Activated T-helper 1 cell treated with Interleukin-2 at 50 U/mL for 16 hours (primary cell): Measurements from ENCODE around the gene NME4.

ENCODE experiments used
- DNase-seq: peaks from one replicate; pipeline ENCODE4 v3.0.0-alpha.2; 2020; ENCODE audit warnings: low read depth

The NME4 gene

DNA sequence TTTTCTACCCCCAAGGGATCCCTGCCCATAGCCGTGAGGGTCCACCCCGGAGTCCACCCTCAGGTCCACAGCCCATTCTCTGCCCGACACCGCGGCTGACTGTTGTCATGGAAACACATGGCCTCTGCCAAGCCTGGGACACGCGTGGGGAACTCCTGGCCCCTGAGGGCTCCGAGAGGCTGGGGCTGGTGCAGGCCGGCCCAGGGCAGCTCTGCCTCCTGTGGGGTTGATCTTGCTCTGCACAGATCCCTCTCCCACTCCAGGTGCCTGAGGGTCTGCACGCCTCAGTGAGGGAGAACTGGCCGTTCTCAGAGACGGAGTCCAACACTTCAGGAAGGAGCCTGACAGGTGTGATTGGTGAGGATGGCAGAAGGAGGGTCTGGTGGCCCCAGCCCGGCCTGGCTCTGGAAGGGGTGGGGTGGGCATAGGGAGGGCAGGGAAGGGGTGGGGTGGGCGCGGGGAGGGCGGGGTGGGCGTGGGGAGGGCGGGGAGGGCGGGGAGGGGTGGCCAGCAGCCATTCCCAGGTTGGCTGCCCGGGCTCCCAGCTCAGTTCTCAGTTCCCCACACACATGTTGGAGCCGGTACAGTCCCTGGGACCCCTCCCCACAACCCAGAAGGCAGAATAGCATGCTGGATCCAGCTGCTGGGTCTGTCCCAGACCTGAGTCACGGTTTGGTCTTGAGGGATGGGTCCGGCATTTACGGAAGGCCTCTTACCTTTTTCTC, 33.1 kb upstream of the NME4 start:
- DNase-seq, result no peak

- no peak for DNase-seq
Observed at GRCh38 chr16:364595-365491, 32.2 kb upstream of the NME4 start.

GRCh38 chr16:366476-366875, 30.5 kb upstream of the NME4 start:
- DNase-seq, result no peak

DNA sequence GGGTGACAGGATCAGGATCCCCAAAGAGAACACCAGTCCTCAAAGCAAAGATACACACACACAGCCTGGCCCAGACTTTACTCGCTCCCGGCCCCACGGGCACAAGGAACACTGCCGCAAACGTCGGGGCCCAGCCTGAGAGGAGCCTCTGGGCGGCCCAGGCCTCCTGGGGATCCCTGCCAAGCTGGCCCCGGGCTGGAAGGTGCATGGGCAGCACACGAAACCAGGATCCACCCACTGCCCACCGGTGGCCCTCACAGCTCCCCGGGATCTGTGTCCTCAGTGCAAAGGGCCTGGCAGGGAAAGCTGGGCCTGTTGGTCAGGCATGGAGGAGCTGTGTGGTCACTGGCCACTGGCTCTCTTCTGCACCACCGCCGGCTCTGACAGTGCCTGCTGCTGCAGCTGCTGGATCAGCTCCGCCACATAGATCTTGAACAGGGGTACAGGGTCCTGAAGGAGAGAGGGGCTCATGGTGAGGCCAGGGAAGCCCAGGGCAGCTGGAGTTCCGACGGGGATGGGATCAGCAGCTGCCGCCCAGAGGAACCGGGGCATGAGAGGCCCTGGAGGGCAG, 29.6 kb upstream of the NME4 start:
- no peak for DNase-seq

DNA sequence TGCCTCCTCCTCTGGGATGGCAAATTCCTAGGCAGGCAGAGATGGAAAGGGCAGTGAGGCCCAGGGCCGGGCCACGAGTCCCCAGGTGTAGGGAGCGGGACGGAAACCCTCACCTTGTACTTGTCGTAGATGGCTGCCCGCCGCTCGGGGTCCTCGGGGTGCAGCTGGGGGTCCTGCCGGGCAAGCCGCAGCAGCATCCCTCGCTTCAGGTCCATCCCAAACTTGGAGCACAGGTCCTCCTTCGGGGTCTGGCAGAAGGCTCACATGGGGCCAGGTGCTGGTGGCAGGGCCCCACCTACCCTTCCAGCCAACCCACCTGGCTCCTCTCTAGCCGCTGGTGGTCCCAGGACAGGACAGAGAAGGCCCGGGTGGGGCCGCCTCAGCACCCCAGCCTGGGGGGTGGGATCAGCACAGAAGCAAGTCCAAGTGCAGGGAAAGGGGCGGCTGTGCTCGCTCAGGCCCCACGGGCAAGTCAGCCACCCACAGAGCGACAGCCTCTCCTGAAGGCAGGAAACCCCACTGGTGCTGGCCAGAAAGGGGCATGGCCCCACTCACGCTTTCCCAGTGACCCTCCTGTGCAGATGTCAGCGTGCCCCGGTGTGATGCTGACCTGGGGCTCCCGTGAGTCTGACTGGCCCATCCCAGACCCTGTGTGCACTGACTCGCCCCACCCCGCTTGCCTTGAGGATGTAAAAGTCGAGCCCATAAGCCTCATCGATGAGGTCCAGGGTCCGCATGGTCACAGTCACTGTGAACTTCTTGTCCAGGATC, 28.4 kb upstream of the NME4 start:
- DNase-seq, result no peak

DNA sequence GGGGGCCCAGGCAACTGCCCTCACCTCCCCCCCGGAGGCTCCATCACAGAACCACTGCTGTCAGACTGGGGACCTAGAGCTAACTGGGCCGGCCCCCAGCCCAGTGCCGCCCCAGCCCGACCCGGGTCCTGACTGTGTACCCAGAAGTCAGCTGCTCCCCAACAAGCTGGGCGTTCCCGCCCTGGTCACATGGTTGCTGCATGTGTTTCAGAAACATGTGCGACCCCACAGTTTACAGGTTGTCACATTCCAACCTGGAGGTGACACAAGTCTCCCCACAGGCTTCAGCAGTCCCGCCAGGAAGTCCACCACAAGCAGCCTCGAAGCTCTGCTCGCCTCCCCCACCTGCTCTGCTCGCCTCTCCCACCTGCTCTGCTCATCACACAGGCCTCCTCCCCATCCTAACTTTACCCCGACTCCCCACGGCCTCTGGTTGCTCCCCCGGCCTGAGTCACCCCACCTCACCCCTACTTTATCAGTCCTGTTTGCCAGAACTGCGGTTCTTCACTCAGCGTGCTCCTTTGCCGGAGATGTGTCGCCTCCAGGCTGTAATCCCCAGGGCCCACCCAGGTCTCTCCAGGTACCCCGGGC, 27.6 kb upstream of the NME4 start:
- no peak for DNase-seq

DNA sequence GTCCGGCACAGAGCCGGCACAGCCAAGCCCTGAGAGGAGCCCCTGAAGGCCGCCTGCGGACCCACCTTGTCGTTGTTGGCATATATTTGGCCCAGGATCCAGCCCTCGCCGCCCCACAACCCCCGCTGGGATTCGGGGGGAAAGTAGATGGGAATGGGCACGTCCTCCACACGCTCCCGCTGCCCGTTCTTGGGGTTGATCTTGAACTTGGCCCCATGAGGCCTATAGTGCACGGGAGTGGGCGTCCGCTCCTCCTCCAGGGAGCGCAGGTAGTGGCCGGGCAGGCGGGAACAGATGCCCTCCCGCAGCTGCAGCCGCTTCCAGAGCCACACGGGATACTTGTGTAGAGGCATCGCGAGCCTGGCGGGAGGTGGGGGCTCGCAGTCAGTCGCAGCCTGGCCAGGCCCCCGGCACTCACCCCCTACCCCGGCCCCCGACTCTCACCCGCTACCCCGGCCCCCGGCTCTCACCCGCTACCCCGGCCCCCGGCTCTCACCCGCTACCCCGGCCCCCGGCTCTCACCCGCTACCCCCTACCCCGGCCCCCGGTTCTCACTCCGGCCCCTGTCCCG, 27.0 kb upstream of the NME4 start:
- no peak for DNase-seq

GRCh38 chr16:370443-370842, 26.6 kb upstream of the NME4 start, which contains the start of gene MRPL28:
MRPL28 (minus strand) TSS chr16:370538; CDS start chr16:370218, 320 bp downstream.
- DNase-seq, result peak; percentile 86

DNA sequence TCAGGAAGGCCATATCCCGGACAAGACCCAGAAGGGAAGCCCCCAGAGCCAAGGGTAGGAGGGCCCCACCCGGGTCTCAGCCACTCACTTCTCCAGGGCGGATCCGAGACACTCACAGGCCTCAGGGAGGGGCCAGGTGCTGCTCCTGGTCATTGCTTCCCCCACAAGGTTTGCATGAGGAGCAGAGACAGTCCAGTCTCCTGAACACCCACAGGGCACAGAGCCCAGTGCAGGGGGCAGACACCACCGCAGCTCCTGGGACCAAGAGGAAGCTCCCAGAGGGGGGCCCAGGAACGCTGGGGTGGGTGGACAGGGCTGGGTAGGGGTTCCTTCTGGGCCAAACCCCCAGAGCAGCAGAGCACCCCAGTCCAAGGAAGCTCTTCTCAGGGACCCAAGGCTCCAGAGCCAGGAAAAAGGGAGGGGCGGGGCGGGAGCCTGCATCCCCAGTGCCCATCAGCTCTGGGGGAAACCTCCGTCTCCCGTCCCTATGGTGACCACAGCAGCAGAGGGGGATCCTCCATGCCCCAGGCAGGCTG, 26.0 kb upstream of the NME4 start:
- DNase-seq, result no peak

- no peak for DNase-seq
Observed at GRCh38 chr16:371515-372301, 25.3 kb upstream of the NME4 start.

DNA sequence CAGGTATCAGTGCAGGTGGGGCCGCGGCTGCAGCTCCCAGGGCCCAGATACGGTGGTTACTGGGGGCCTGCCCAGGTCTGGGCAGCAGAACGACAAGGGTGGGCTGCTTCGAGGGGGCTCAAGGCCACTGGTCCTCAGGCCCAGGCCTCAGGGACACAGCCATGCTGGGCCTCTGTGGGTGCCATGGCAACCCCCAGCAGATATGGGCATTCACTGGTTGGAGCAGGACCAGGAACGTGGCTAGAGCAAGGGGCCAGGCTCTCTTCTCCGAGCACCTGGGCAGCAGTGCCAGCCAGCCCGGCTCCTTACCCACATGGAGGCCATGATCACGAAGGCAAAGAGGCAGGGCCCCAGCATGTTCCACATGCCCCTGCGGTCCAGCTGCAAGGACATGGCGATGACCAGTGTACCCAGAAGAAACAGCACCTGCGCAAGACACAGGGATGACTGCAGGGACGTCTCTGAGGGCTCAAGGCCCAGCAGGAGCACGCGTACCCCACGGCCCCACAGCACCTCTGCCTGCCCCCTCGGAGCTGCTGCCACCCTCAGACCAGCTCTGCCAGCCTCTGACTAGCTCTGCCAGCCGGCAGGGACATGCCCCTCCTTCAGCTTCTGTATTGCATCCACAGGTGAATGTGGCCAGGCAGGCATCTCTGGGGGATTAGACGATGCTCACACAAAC, 24.6 kb upstream of the NME4 start:
- no peak for DNase-seq

DNA sequence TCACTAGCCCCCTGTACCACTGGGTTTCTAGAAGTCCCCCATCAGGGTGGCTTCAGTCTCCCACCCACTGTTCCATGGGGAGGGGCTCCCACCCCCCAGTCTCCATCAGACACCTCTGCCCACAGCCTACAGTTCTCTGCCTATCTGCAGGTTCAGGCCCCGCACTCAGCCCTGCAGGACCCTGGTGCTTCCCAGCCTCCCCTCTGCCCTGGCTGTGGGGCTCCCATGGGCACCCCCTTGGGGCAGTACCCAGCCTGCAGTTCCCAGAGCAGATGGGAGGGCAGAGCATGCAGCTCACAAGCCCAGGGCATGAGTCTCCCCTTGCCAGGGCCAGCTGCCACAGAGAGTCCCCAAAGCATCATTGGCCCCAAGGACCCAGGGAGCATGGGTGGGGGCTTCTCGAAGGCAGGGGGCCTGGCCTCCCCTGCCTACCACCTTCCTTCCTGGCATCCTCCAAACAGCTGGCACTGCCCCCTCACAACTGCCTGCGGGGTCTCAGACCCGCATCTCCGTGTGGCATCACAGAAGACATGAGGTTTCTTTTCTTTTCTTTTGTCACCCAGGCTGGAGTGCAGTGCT, 23.9 kb upstream of the NME4 start:
- DNase-seq, result no peak

DNA sequence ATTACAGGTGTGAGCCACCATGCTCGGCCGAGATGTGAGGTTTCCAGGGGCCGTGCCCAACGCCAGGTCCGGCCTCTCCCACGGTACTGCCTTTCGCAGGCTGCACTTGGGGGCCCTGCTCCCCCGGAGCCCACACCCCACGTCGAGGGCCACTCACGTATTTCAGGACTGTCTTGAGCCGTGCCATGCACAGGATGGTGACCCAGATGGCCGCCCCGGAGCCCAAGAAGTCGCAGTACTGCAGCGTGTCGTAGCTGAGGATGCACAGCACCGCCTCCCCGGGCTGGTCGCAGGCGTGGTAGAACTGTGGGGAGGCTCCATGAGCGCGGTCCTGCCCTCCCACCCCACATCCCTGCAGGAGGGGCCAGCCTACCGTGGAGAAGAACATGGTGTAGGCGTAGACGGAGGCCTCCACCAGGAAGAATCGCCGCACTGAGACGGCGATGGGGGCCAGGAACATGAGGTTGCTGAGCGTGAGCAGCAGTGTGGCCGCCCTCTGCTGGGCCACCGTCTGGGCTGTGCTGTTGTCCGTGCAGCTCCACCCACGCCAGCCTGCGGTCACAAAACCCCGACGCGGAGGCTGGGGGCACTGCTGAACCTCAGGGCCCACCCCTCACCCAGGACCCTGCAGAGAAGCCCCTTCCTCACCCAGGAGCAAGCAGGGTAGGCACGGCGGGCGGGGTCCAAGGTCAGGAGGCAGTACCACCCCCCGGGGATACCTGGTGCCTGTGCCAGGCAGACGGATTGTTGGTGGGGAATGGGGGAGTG, 23.0 kb upstream of the NME4 start:
- no peak for DNase-seq

DNA sequence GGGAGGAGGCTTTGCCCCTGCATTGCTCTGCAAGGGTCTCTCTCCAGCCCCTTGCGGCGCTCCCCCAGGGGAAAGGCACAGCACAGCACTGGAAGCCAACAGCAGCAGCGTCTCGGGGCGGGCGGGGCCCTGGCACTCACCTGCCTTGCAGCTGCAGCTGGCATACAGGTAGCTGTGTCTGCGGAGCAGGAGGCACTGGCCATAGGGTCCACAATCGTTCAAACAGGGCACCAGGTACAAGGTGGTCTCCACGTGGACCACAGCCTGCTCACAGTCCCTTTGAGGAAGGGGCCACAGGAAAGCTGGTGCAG, 22.4 kb upstream of the NME4 start:
- no peak for DNase-seq

DNA sequence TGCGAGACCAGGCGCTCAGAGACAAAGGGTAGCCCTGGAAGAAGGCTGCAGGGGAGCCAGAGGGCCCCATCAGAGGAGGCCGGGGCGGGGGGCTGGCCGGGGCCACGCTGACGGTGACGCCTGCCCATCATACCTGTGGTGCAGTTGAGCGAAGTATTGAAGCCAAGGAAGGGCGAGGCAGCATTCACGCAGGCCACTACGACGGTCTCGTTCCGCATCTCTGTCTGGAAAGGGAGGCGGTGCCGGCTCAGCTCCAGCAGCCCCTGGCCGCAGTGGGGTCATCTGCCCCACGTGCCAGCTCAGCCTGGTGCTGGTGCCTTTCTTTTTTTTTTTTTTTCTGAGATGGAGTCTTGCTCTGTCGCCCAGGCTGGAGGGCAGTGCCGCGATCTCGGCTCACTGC, 21.8 kb upstream of the NME4 start:
- no peak for DNase-seq

DNA sequence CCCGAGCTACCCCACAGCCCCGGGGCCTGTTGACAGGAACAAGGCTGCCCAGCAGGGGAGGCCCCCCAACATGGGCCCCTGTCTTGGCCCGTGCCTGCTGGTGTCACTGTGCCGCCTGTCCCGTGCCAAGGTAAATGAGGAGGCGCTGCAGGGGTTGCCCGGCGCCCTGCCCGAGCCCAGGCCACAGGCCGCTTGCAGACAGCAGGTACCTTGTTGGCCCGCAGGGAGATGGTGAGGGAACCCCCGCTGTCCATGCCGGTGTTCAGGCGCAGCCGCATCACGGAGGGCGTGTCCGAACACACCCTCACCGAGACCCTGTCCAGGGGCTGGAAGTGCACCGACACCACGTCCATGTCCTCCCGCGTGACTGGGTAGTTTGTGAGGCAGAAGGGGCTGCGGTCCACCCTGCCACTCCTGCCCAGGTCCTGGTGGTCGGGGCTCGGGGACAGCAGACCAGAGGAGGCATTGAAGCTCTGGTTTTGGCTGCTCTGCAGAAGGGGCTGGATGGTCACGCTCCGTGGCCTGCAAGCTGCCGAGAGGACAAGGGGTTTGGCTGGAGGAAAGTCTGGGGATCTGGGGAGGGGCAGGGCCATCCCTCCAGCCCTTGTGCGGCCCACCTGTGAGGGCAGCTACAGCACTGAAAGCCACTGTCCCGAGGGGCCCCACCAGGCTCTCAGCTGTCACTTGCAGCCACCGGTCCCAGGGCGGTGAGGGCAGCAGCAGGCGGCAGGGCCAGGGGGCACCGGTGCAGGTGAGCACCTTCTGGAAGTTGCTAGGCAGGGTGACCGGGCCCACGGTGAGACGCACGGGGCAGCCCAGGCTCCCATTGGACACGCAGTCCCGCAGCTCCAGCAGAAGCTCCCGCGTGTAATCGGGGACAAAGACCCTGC, 20.8 kb upstream of the NME4 start:
- DNase-seq, result no peak

DNA sequence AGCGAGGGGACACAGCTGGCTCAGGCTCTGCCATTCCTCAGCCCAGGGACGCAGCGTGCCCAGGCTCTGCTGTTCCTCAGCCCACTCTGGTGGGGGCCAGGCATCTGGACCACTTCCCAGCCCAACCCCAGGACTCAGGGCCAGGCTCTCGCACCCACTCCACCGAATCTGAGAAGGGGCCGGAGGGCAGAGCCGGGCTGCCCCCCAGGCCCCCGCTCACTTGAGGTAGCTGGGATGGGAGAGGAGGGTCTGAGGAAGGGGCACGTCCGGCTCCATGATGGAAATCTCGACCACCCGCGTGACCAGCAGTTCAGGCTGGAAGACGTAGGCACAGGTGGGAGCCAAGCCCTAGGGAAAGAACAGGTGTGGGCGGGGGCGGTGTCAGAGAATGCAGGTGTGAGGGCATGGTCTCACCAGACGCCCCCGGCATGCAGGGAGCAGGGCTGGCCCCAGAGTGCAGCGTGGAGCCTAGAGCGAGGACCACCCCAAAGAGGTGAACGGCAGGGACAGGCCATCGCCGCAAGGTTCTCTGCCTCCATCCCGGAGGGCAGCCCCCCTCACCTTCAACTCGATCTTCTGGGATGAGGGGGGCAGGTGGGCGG, 20.1 kb upstream of the NME4 start:
- no peak for DNase-seq
